Endometrium (tissue), 2 donors: Measurements from ENCODE around the gene PDXDC1.
"Not testable (repeated sequence)": the region's sequence is repeated elsewhere in the genome, so short reads cannot be mapped to it uniquely, and the experiment has no call there.

Experiments used
- FAIRE-seq: peaks from 2 replicates; lab custom pipeline; 2012; peaks lifted over from hg19 to GRCh38; lab: Jason Lieb, UNC
- donor health status: control.
- donor health status: control.

PDXDC1 gene

GRCh38 chr16:15012941-15013340, 38.1 kb downstream of the PDXDC1 start:
- not testable (repeated sequence) for FAIRE-seq

DNA sequence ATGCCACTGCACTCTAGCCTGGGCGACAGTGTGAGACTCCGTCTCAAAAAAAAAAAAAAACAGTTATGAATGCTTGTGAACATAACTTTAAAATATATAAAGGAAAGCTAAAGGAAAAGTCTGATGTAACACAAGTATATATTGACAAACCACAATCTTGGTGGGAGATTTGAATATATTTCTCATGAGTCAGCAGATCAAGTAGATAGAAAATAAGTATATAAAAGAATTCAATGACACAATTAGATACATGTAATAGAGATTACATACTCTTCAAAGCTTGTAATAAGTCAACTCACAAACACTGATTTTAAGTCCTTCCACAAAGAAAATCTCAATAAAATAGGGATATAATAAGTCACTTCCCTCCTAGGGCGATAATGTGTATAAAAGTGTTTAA, 40.8 kb downstream of the PDXDC1 start:
- FAIRE-seq: not testable (repeated sequence)

GRCh38 chr16:15016354-15016753, 41.5 kb downstream of the PDXDC1 start:
- FAIRE-seq: not testable (repeated sequence)

GRCh38 chr16:15016951-15017580, 42.2 kb downstream of the PDXDC1 start:
- not testable (repeated sequence) for FAIRE-seq

- FAIRE-seq: not testable (repeated sequence)
These were observed 46.6 kb downstream of the PDXDC1 start for GRCh38 chr16:15021429-15021828.

GRCh38 chr16:15022194-15022593, 47.4 kb downstream of the PDXDC1 start:
- FAIRE-seq: not testable (repeated sequence)

GRCh38 chr16:15023381-15024077, 48.7 kb downstream of the PDXDC1 start:
- not testable (repeated sequence) for FAIRE-seq

- not testable (repeated sequence) for FAIRE-seq
These were observed 50.0 kb downstream of the PDXDC1 start for GRCh38 chr16:15024858-15025199.

GRCh38 chr16:15025234-15025951, 50.6 kb downstream of the PDXDC1 start:
- not testable (repeated sequence) for FAIRE-seq

DNA sequence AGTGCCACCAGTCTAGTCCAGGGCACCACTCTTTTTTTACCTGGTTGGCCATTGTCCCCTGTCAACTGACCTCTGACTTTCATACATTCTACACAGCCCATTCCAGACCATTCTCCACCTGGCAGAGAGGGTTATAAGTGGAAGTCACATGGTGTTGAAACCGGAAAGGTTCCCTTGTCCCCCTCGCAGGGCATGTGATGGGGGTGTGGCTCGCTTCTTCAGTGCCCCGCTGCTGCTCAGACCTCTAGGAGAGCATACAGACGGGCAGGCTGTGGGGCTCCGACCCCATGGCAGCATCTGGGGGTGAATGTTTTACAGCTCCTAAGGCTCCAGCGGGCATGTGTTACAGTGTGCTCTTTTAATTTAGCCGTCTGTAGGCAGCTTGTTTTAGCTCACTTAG, 52.2 kb downstream of the PDXDC1 start:
- not testable (repeated sequence) for FAIRE-seq

GRCh38 chr16:15027503-15028344, 52.9 kb downstream of the PDXDC1 start:
- FAIRE-seq: not testable (repeated sequence)

DNA sequence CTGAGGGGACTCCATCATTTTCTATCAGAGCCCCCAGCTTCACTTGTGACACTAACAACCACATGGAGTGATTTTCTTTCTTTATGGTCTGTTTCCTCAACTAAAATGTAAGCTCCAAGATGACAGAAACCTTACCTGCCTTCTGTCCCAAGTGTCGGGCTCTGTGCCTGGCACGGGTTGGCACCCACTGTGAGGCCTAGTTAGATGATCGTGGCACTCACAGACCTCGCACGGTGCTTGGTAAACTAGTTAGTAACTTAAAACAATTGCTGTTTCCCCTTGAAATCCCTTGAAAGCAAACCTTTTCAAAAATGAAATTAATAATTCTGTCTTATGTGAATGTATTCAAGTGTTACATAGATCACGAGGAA, 53.5 kb downstream of the PDXDC1 start:
- not testable (repeated sequence) for FAIRE-seq

- not testable (repeated sequence) for FAIRE-seq
These were observed 54.2 kb downstream of the PDXDC1 start for GRCh38 chr16:15028801-15029698.

DNA sequence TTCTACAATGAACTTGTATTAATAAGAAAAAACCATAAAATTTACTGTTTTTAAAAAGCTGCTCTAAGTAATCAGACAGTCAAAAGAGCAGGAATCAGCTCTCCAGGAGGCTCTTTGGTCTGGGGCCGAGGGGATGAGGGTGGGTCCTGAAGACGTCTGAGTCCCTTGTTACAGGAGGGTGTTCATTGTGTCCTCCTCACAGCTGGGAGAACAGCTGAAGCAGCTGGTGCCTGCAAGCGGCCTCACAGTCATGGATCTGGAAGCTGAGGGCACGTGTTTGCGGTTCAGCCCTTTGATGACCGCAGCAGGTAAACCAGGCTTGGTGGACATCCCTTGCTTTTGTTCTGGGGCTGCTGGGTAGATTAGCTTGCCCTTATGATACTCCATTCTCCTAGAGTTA, 54.9 kb downstream of the PDXDC1 start:
- FAIRE-seq: not testable (repeated sequence)

GRCh38 chr16:15031179-15031578, 56.4 kb downstream of the PDXDC1 start:
- no peak for FAIRE-seq

- no peak for FAIRE-seq
These were observed 56.8 kb downstream of the PDXDC1 start for GRCh38 chr16:15031586-15031985.

DNA sequence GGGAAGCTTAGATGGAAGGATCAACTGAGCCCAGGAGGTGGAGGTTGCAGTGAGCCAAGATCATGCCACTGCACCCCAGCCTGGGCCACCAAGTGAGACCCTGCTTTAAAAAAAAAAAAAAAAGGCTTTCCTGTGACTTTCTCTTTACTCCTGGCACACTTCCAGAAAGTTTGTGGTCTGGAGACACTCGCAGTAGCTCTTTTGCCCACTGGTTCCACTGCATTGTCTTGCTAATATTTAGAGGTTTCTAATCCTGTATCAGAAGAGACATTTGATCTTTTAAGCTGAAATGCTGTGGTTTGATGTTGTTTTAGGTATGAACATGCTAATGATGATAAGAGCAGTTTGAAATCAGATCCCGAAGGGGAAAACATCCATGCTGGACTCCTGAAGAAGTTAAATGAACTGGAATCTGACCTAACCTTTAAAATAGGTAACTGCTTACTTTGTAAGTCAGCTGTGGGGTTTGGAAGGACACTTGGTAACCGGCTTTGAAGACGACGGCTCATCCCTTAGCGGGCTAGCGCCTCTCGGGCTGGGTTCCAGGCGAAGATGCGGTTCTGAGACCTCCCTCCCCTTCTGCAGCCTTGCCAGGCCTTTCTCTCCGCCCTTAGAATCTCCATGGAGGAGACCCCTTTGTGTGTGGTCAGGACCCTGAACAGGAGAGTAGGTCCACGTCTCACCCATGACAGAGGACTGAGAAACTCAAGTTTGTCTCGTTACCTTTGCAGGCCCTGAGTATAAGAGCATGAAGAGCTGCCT, 57.9 kb downstream of the PDXDC1 start:
- FAIRE-seq: no peak

DNA sequence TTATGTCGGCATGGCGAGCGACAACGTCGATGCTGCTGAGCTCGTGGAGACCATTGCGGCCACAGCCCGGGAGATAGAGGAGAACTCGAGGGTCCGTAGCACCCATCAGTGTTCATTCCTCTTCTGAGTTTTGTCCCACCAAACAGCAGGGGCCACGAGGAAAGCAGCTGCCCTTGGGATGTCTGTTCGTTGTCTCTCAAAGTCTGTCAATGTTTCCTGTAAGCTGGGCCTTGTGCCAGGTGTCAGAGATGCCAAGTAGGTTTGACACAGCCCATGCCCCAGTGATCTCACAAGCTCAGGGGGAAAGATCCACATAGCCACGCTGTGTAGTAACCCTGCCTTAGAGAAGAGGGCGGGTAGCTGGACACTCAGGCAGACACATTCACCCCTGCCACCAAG, 58.5 kb downstream of the PDXDC1 start:
- no peak for FAIRE-seq

DNA sequence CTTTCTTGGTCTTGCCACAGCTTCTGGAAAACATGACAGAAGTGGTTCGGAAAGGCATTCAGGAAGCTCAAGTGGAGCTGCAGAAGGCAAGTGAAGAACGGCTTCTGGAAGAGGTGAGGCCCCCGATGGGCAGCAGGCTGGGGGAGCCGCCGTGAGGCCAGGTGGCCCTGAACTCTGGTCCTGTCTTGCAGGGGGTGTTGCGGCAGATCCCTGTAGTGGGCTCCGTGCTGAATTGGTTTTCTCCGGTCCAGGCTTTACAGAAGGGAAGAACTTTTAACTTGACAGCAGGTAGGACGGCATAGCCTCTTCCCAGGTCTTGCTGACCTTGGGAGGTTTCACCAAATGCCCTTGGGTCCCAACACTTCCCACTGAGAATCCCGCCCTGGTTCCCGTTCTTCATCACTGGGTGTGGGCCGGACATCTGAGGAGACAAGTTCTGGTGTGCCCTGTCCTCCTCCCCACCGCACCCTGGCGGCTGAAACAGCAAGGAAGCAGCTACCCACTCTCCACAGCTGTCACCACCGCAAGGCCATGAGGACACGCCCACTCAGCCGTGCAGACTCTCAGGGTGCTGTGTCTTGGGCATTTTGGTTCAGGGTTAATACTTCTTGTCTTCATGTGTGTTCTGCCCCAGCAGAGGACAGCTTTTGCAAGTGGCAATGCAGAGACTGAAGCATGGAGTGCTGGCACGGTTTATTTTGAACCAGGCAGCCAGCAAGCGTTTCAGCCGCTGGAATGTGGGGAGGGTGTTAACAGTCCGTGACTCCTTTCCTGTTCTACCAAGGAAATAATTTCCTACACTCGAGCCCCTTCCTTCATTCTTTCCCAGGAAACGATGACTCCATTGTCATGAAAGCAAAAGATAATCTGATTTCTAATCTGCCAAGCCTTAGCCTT, 59.7 kb downstream of the PDXDC1 start:
- FAIRE-seq: no peak
